GM23338 (cell line): ENCODE measurements around the gene ANKRD44. TPM values are rescaled to one million over a fixed set of nuclear protein-coding genes. Genes with fewer than 3 reads are reported as not detected.

Experiments
- ATAC-seq: fragments of 200-7000 bp; cut with Tn5 transposase; 3 replicates; pipeline ENCODE4 v1.9.1; 2020
- DNase-seq: peaks from one replicate; pipeline ENCODE4 v3.0.0-alpha.2; 2015; ENCODE audit warnings: low spot score
- H2AFZ ChIP-seq: fragments of 200-600 bp; sonication (generic); 2 replicates; pipeline ENCODE4 v1.8.0; 2016; ENCODE audit warnings: antibody characterized with exemption, mild to moderate bottlenecking, moderate library complexity
- H3F3A ChIP-seq: fragments of 200-600 bp; sonication (generic); replicated peaks from 2 replicates; pipeline ENCODE4 v1.8.0; 2017; ENCODE audit warnings: antibody characterized with exemption, mixed run types, low read depth
- H3K27ac ChIP-seq: fragments of 200-600 bp; sonication (generic); 2 replicates; pipeline ENCODE4 v1.6.1; 2016; ENCODE audit warnings: low read depth
- H3K27me3 ChIP-seq: fragments of 200-600 bp; sonication (generic); 2 replicates; pipeline ENCODE4 v1.8.0; 2016; ENCODE audit warnings: mild to moderate bottlenecking, mixed run types, moderate library complexity; ENCODE audit not compliant: insufficient read depth
- H3K36me3 ChIP-seq: fragments of 200-600 bp; sonication (generic); 2 replicates; pipeline ENCODE4 v1.8.0; 2016; ENCODE audit warnings: mild to moderate bottlenecking; ENCODE audit not compliant: insufficient read depth
- H3K4me1 ChIP-seq: fragments of 200-600 bp; sonication (generic); 2 replicates; pipeline ENCODE4 v1.8.0; 2016; ENCODE audit warnings: mild to moderate bottlenecking, moderate library complexity; ENCODE audit not compliant: insufficient read depth
- H3K4me2 ChIP-seq: fragments of 200-600 bp; sonication (generic); 2 replicates; pipeline ENCODE4 v1.7.1; 2017; ENCODE audit warnings: mixed run types
- H3K4me3 ChIP-seq: fragments of 200-600 bp; sonication (generic); 2 replicates; pipeline ENCODE4 v1.6.1; 2016; ENCODE audit warnings: mixed run types
- H3K79me2 ChIP-seq: fragments of 200-600 bp; sonication (generic); replicated peaks from 2 replicates; pipeline ENCODE4 v1.8.0; 2017; ENCODE audit warnings: mild to moderate bottlenecking; ENCODE audit not compliant: insufficient read depth
- H3K9me2 ChIP-seq: fragments of 200-600 bp; sonication (generic); 2 replicates; pipeline ENCODE4 v1.8.0; 2017; ENCODE audit not compliant: insufficient read depth
- H4K20me1 ChIP-seq: fragments of 200-600 bp; sonication (generic); replicated peaks from 2 replicates; pipeline ENCODE4 v1.8.0; 2017; ENCODE audit warnings: mild to moderate bottlenecking; ENCODE audit not compliant: insufficient read depth
- H3K27ac Mint-ChIP-seq: 2 replicates; pipeline ENCODE4 v1.8.0; 2020; ENCODE audit warnings: inconsistent platforms, mild to moderate bottlenecking, moderate library complexity, mixed read lengths
- H3K27me3 Mint-ChIP-seq: 3 replicates; pipeline ENCODE4 v1.8.0; 2022; ENCODE audit warnings: low read depth, mild to moderate bottlenecking, moderate library complexity, mixed read lengths, inconsistent platforms; ENCODE audit not compliant: insufficient read depth, poor library complexity
- H3K36me3 Mint-ChIP-seq: 3 replicates; pipeline ENCODE4 v1.8.0; 2021; ENCODE audit warnings: low read depth, mild to moderate bottlenecking, inconsistent platforms, moderate library complexity, mixed read lengths
- H3K4me1 Mint-ChIP-seq: 3 replicates; pipeline ENCODE4 v1.8.0; 2020; ENCODE audit warnings: mild to moderate bottlenecking, inconsistent platforms, mixed read lengths
- H3K4me3 Mint-ChIP-seq: 3 replicates; pipeline ENCODE4 v1.8.0; 2021; ENCODE audit warnings: moderate library complexity, mild to moderate bottlenecking, inconsistent platforms, mixed read lengths
- H3K9me3 Mint-ChIP-seq: 3 replicates; pipeline ENCODE4 v1.8.0; 2020; ENCODE audit warnings: moderate library complexity, mild to moderate bottlenecking, inconsistent platforms, mixed read lengths
- CREB1 ChIP-seq: fragments of 250-450 bp; sonication (Bioruptor Pico); IDR thresholded peaks from 2 replicates; pipeline ENCODE4 v1.5.0; 2020; ENCODE audit warnings: low read depth, mild to moderate bottlenecking, moderate library complexity
- EZH2 ChIP-seq: fragments of 200-600 bp; sonication (generic); IDR thresholded peaks from one replicate; pipeline ENCODE4 v1.8.0; 2017; ENCODE audit warnings: antibody characterized with exemption, mild to moderate bottlenecking, low read depth; ENCODE audit not compliant: unreplicated experiment
- EZH2phosphoT487 ChIP-seq: fragments of 200-600 bp; sonication (generic); IDR thresholded peaks from one replicate; pipeline ENCODE4 v1.8.1; 2018; ENCODE audit warnings: antibody characterized with exemption; ENCODE audit not compliant: unreplicated experiment
- JUNB ChIP-seq: IDR thresholded peaks from one replicate; pipeline ENCODE4 v1.6.1; 2016; ENCODE audit warnings: antibody characterized with exemption; ENCODE audit not compliant: unreplicated experiment
- NANOG ChIP-seq: IDR thresholded peaks from 2 replicates; pipeline ENCODE4 v1.6.1; 2016; ENCODE audit warnings: antibody characterized with exemption, borderline replicate concordance
- POLR2AphosphoS5 ChIP-seq: IDR thresholded peaks from 2 replicates; pipeline ENCODE4 v1.6.1; 2016; ENCODE audit warnings: antibody characterized with exemption, low read depth
- STAT1 ChIP-seq: IDR thresholded peaks from one replicate; pipeline ENCODE4 v1.6.1; 2016; ENCODE audit warnings: antibody characterized with exemption; ENCODE audit not compliant: unreplicated experiment
- ZNF114 ChIP-seq: fragments of 250-450 bp; sonication (Bioruptor Pico); IDR thresholded peaks from 2 replicates; pipeline ENCODE4 v1.5.0; 2020; ENCODE audit warnings: mild to moderate bottlenecking, moderate library complexity
- ZNF331 ChIP-seq: fragments of 250-450 bp; sonication (Bioruptor Pico); IDR thresholded peaks from 2 replicates; pipeline ENCODE4 v1.5.0; 2020; ENCODE audit warnings: low read depth, mild to moderate bottlenecking, moderate library complexity
- polyA plus RNA-seq: library from polyadenylated mRNA; unstranded; fragments of >200 nt; fragmentation: Nextera tagmentation; extraction: Ambion mirVana; gene quantifications from 2 replicates; pipeline ENCODE4 v1.2.1, GENCODE V29; 2016
- total RNA-seq: library from RNA; depleted of rRNA; stranded (reverse); fragments of >200 nt; shearing (Covaris generic); gene quantifications from 2 replicates; pipeline ENCODE4 v1.2.3, GENCODE V29; 2014
- TF ChIP-seq, protein P1 (sequence below): IDR thresholded peaks from 2 replicates; pipeline ENCODE4 v1.6.1; 2016; ENCODE audit warnings: antibody characterized with exemption
- TF ChIP-seq, protein P2 (sequence below): IDR thresholded peaks from one replicate; pipeline ENCODE4 v1.6.1; 2018; ENCODE audit warnings: antibody characterized with exemption; ENCODE audit not compliant: unreplicated experiment
- TF ChIP-seq, protein P3 (sequence below), 2 experiments: fragments of 200-600 bp in 1 of 2; sonication (generic) in 1 of 2; conservative IDR thresholded peaks; 2 replicates each; pipeline versions ENCODE4 v1.5.1 to v1.6.1; 2016 to 2017; ENCODE audit warnings: antibody characterized with exemption in 2 of 2, low read depth in 2 of 2, mild to moderate bottlenecking in 2 of 2, moderate library complexity in 1 of 2
- TF ChIP-seq, protein P4 (sequence below): fragments of 250-450 bp; sonication (Bioruptor Pico); IDR thresholded peaks from 2 replicates; pipeline ENCODE4 v1.5.0; 2020; ENCODE audit warnings: mild to moderate bottlenecking, moderate library complexity

The ANKRD44 gene
- total and polyA plus RNA-seq, 2 experiments from 2014 or later: 0.44 to 0.56 TPM

DNA sequence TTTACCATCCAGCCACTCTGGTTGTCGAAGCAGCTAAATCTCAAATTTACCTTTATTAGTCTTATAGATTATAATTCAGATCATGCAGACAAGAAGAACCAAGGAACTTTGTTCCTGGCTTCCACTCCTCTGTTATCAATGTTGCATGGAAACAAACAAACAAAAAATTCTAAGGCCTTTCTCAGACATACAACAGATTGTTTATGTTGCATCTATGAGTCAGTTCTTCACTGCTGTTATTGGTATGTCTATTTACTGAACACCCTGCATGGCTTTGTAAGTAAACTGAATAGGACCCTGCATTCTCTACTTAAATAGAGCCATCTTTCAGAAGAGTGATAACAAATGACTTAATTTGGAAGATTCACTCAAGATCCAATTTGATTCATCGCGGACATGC, 1.6 kb upstream of the ANKRD44 start:
- H3K27ac ChIP-seq: no peak overlapping the region

More for the DNA sequence above, 1.6 kb upstream of the ANKRD44 start:
- Histone ChIP-seq H3K4me3 (no peak overlapping the region), H3F3A (no peaks in the 10 kb centered on the region; the same call in 1 of the 2 replicates), H3K4me2 (no peak overlapping the region), H3K4me1 (peaks cover 13% of the 10 kb centered on the region), H4K20me1 (peaks cover 5% of the 10 kb centered on the region; the same call in 1 of the 2 replicates), H3K27me3 (peaks cover 42% of the 10 kb centered on the region), H3K9me2 (no peaks in the 10 kb centered on the region), H2AFZ (no peak overlapping the region), H3K36me3 (no peaks in the 10 kb centered on the region), H3K79me2 (no peaks in the 10 kb centered on the region)
- peaks cover 13% of the 10 kb centered on the region for H3K4me1 Mint-ChIP-seq
- TF ChIP-seq EZH2phosphoT487 (no peak), NANOG (no peak), ZNF114 (CRISPR knock-in tag) (no peak), STAT1 (no peak), ZNF331 (CRISPR knock-in tag) (no peak), CREB1 (CRISPR knock-in tag) (no peak), EZH2 (no peak), JUNB (no peak), POLR2AphosphoS5 (no peak)
- TF ChIP-seq, protein P1, sequence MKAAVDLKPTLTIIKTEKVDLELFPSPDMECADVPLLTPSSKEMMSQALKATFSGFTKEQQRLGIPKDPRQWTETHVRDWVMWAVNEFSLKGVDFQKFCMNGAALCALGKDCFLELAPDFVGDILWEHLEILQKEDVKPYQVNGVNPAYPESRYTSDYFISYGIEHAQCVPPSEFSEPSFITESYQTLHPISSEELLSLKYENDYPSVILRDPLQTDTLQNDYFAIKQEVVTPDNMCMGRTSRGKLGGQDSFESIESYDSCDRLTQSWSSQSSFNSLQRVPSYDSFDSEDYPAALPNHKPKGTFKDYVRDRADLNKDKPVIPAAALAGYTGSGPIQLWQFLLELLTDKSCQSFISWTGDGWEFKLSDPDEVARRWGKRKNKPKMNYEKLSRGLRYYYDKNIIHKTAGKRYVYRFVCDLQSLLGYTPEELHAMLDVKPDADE: no peak
- TF ChIP-seq, protein P2, sequence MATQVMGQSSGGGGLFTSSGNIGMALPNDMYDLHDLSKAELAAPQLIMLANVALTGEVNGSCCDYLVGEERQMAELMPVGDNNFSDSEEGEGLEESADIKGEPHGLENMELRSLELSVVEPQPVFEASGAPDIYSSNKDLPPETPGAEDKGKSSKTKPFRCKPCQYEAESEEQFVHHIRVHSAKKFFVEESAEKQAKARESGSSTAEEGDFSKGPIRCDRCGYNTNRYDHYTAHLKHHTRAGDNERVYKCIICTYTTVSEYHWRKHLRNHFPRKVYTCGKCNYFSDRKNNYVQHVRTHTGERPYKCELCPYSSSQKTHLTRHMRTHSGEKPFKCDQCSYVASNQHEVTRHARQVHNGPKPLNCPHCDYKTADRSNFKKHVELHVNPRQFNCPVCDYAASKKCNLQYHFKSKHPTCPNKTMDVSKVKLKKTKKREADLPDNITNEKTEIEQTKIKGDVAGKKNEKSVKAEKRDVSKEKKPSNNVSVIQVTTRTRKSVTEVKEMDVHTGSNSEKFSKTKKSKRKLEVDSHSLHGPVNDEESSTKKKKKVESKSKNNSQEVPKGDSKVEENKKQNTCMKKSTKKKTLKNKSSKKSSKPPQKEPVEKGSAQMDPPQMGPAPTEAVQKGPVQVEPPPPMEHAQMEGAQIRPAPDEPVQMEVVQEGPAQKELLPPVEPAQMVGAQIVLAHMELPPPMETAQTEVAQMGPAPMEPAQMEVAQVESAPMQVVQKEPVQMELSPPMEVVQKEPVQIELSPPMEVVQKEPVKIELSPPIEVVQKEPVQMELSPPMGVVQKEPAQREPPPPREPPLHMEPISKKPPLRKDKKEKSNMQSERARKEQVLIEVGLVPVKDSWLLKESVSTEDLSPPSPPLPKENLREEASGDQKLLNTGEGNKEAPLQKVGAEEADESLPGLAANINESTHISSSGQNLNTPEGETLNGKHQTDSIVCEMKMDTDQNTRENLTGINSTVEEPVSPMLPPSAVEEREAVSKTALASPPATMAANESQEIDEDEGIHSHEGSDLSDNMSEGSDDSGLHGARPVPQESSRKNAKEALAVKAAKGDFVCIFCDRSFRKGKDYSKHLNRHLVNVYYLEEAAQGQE: no peak
- TF ChIP-seq, protein P3, sequence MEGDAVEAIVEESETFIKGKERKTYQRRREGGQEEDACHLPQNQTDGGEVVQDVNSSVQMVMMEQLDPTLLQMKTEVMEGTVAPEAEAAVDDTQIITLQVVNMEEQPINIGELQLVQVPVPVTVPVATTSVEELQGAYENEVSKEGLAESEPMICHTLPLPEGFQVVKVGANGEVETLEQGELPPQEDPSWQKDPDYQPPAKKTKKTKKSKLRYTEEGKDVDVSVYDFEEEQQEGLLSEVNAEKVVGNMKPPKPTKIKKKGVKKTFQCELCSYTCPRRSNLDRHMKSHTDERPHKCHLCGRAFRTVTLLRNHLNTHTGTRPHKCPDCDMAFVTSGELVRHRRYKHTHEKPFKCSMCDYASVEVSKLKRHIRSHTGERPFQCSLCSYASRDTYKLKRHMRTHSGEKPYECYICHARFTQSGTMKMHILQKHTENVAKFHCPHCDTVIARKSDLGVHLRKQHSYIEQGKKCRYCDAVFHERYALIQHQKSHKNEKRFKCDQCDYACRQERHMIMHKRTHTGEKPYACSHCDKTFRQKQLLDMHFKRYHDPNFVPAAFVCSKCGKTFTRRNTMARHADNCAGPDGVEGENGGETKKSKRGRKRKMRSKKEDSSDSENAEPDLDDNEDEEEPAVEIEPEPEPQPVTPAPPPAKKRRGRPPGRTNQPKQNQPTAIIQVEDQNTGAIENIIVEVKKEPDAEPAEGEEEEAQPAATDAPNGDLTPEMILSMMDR (conservative IDR thresholded peaks at IDR 0.05; ENCODE audit: low read depth in 2 of 2): no peak
- TF ChIP-seq, protein P4, sequence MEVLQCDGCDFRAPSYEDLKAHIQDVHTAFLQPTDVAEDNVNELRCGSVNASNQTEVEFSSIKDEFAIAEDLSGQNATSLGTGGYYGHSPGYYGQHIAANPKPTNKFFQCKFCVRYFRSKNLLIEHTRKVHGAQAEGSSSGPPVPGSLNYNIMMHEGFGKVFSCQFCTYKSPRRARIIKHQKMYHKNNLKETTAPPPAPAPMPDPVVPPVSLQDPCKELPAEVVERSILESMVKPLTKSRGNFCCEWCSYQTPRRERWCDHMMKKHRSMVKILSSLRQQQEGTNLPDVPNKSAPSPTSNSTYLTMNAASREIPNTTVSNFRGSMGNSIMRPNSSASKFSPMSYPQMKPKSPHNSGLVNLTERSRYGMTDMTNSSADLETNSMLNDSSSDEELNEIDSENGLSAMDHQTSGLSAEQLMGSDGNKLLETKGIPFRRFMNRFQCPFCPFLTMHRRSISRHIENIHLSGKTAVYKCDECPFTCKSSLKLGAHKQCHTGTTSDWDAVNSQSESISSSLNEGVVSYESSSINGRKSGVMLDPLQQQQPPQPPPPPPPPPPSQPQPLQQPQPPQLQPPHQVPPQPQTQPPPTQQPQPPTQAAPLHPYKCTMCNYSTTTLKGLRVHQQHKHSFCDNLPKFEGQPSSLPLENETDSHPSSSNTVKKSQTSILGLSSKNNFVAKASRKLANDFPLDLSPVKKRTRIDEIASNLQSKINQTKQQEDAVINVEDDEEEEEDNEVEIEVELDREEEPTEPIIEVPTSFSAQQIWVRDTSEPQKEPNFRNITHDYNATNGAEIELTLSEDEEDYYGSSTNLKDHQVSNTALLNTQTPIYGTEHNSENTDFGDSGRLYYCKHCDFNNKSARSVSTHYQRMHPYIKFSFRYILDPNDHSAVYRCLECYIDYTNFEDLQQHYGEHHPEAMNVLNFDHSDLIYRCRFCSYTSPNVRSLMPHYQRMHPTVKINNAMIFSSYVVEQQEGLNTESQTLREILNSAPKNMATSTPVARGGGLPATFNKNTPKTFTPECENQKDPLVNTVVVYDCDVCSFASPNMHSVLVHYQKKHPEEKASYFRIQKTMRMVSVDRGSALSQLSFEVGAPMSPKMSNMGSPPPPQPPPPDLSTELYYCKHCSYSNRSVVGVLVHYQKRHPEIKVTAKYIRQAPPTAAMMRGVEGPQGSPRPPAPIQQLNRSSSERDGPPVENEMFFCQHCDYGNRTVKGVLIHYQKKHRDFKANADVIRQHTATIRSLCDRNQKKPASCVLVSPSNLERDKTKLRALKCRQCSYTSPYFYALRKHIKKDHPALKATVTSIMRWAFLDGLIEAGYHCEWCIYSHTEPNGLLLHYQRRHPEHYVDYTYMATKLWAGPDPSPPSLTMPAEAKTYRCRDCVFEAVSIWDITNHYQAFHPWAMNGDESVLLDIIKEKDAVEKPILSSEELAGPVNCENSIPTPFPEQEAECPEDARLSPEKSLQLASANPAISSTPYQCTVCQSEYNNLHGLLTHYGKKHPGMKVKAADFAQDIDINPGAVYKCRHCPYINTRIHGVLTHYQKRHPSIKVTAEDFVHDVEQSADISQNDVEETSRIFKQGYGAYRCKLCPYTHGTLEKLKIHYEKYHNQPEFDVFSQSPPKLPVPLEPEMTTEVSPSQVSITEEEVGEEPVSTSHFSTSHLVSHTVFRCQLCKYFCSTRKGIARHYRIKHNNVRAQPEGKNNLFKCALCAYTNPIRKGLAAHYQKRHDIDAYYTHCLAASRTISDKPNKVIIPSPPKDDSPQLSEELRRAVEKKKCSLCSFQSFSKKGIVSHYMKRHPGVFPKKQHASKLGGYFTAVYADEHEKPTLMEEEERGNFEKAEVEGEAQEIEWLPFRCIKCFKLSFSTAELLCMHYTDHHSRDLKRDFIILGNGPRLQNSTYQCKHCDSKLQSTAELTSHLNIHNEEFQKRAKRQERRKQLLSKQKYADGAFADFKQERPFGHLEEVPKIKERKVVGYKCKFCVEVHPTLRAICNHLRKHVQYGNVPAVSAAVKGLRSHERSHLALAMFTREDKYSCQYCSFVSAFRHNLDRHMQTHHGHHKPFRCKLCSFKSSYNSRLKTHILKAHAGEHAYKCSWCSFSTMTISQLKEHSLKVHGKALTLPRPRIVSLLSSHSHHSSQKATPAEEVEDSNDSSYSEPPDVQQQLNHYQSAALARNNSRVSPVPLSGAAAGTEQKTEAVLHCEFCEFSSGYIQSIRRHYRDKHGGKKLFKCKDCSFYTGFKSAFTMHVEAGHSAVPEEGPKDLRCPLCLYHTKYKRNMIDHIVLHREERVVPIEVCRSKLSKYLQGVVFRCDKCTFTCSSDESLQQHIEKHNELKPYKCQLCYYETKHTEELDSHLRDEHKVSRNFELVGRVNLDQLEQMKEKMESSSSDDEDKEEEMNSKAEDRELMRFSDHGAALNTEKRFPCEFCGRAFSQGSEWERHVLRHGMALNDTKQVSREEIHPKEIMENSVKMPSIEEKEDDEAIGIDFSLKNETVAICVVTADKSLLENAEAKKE (CRISPR knock-in tag): no peak
- DNase-seq (no peak), ATAC-seq (no peak)
- no peak overlapping the region for H3K4me3 Mint-ChIP-seq
- H3K27ac Mint-ChIP-seq: no peak overlapping the region
- peaks cover 32% of the 10 kb centered on the region for H3K27me3 Mint-ChIP-seq
- no peaks in the 10 kb centered on the region for H3K36me3 Mint-ChIP-seq
- no peaks in the 10 kb centered on the region for H3K9me3 Mint-ChIP-seq
